WTC11 (cell line): ENCODE results near the gene NETO1.

Source experiments
- ATF3 ChIP-seq: sonication (generic); formaldehyde crosslinking; conservative IDR thresholded peaks from 2 replicates; pipeline ENCODE4 v1.8.1; 2022; ENCODE audit warnings: mild to moderate bottlenecking, missing genetic modification reagents
- CBFB ChIP-seq: sonication (generic); formaldehyde crosslinking; IDR thresholded peaks from 2 replicates; pipeline ENCODE4 v1.8.1; 2022; ENCODE audit warnings: mild to moderate bottlenecking, low read depth, missing genetic modification reagents
- ETV6 ChIP-seq: sonication (generic); formaldehyde crosslinking; IDR thresholded peaks from 2 replicates; pipeline ENCODE4 v1.8.1; 2022; ENCODE audit warnings: mild to moderate bottlenecking, missing genetic modification reagents
- FOXJ3 ChIP-seq: sonication (generic); formaldehyde crosslinking; IDR thresholded peaks from 2 replicates; pipeline ENCODE4 v1.9.0; 2021; ENCODE audit warnings: missing genetic modification reagents, mild to moderate bottlenecking, borderline replicate concordance
- FOXK1 ChIP-seq: sonication (generic); formaldehyde crosslinking; IDR thresholded peaks from 2 replicates; pipeline ENCODE4 v1.8.0; 2022; ENCODE audit warnings: mild to moderate bottlenecking, moderate library complexity, missing genetic modification reagents
- FOXP1 ChIP-seq: sonication (generic); formaldehyde crosslinking; IDR thresholded peaks from 2 replicates; pipeline ENCODE4 v1.8.0; 2022; ENCODE audit warnings: missing genetic modification reagents, mild to moderate bottlenecking, moderate library complexity, borderline replicate concordance
- MAX ChIP-seq: sonication (generic); formaldehyde crosslinking; IDR thresholded peaks from 2 replicates; pipeline ENCODE4 v1.8.0; 2022; ENCODE audit warnings: mild to moderate bottlenecking, missing genetic modification reagents
- SP1 ChIP-seq: sonication (generic); formaldehyde crosslinking; conservative IDR thresholded peaks from 2 replicates; pipeline ENCODE4 v1.8.1; 2022; ENCODE audit warnings: missing genetic modification reagents
- ZNF232 ChIP-seq: sonication (generic); formaldehyde crosslinking; IDR thresholded peaks from 2 replicates; pipeline ENCODE4 v1.8.0; 2022; ENCODE audit warnings: mild to moderate bottlenecking, missing genetic modification reagents

- TF ChIP-seq SP1 (CRISPR knock-in tag) (no peak), CBFB (CRISPR knock-in tag) (no peak), MAX (no peak), ATF3 (CRISPR knock-in tag) (no peak), FOXJ3 (no peak), FOXP1 (CRISPR knock-in tag) (no peak), ETV6 (no peak), ZNF232 (no peak), FOXK1 (CRISPR knock-in tag) (no peak)
These were observed 34.3 kb downstream of the NETO1 start for GRCh38 chr18:72833471-72833870.
